ENCODE results near the gene UNC13D. TPM values are rescaled to one million over a fixed set of nuclear protein-coding genes. Genes with fewer than 3 reads are reported as not detected.

The UNC13D gene
- total RNA-seq, 3 donors from 2014 or later = 18.4 to 40.2 (median 23.0) TPM

DNA sequence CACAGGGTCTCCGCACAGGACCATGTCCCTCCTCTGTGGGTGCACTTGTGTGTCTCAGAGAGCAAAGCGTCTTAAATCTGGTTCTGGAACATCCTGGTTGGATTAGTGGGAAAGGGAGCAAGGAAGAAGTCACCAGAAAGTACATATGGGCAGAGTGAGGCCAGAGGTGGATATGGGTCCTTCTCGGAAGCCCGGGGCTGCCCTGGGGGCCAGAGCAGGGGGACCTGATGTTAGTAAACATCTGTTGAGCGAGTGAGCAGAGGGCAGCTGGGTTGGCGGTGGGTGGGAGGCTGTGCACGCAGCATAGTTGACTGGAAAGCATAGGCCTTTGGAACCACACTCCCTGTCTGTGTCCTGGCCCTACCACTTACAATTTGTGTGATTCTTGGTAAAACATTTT is 22.7 kb downstream of the UNC13D start:
- ATAC-seq (no peak), DNase-seq (no peak)
- TF ChIP-seq, protein P1, sequence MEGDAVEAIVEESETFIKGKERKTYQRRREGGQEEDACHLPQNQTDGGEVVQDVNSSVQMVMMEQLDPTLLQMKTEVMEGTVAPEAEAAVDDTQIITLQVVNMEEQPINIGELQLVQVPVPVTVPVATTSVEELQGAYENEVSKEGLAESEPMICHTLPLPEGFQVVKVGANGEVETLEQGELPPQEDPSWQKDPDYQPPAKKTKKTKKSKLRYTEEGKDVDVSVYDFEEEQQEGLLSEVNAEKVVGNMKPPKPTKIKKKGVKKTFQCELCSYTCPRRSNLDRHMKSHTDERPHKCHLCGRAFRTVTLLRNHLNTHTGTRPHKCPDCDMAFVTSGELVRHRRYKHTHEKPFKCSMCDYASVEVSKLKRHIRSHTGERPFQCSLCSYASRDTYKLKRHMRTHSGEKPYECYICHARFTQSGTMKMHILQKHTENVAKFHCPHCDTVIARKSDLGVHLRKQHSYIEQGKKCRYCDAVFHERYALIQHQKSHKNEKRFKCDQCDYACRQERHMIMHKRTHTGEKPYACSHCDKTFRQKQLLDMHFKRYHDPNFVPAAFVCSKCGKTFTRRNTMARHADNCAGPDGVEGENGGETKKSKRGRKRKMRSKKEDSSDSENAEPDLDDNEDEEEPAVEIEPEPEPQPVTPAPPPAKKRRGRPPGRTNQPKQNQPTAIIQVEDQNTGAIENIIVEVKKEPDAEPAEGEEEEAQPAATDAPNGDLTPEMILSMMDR (IDR thresholded peaks at IDR 0.05) = no peak
- Histone ChIP-seq H3K9me3 (no peaks in the 10 kb centered on the region), H3K4me1 (ENCODE audit: low read depth) (no peaks in the 10 kb centered on the region), H3K36me3 (ENCODE audit: low read depth) (no peaks in the 10 kb centered on the region), H3K4me3 (no peak overlapping the region)
- intact Hi-C loops (cut with DNase I, micrococcal nuclease) = no loop called here

DNA sequence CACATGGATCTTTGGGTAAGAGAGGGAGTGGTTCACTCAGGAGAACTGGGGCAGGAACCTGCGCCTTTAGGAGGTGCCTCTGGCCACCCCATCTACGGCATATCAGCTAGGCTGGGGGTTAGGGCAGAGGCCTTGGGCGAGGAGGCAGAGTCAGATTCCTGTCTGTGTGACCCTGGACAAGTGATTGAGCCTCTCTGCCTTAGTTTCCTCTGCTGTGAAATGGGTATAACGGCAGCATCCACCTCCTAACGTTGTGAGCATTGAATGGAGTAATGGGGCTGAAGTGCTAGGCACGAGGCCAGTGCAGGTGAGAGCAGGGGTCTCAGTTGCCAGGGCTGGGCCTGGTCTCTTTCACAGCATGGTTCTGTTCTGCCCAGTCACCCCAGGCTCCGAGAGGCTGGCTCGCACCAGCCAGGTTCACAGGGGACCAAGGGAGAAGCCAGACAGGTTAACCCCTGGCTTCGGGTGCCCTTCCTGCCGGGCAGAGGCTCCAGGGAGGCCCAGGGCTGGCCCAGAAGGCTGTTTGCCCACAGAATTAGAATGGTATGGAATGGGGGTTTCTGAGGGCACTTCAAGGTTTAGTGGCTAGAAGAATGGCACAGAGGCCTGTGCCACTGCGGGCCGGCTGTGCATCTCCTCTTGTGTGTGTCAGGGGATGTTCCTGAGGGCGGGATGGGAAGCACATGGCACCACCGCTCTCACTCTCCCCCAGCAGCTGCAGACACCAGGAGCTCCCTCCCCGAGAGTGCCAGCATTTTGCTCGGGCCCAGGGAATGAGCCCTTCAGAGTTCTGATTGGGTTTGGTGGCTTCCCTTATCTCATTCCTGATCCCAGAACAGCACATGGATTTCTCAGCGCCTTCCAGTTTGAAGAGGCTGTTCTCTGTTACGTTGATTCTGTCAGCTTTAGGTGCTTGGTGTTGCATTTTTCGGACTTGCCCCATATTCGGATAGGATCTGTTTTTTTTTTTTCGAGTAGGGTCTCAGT is 23.8 kb downstream of the UNC13D start:
- intact Hi-C loops (cut with DNase I, micrococcal nuclease) = no loop called here
- H3K9me3 ChIP-seq = no peaks in the 10 kb centered on the region
- no peaks in the 10 kb centered on the region for H3K4me1 ChIP-seq (ENCODE audit: low read depth)
- TF ChIP-seq, protein P1 (IDR thresholded peaks at IDR 0.05) = no peak
- ATAC-seq (no peak), DNase-seq (no peak)
- no peaks in the 10 kb centered on the region for H3K36me3 ChIP-seq (ENCODE audit: low read depth)
- no peak overlapping the region for H3K4me3 ChIP-seq

GRCh38 chr17:75819678-75820077 is 24.5 kb downstream of the UNC13D start:
- intact Hi-C loops (cut with DNase I, micrococcal nuclease) = no loop called here
- Histone ChIP-seq H3K9me3 (no peaks in the 10 kb centered on the region), H3K4me3 (no peak overlapping the region), H3K4me1 (ENCODE audit: low read depth) (no peaks in the 10 kb centered on the region), H3K36me3 (ENCODE audit: low read depth) (no peaks in the 10 kb centered on the region)
- peak; percentile 3 for ATAC-seq
- TF ChIP-seq, protein P1 (IDR thresholded peaks at IDR 0.05) = no peak
- DNase-seq = peak in 1 of 3 donors; percentile 42

GRCh38 chr17:75819116-75819515 is 25.1 kb downstream of the UNC13D start:
- Histone ChIP-seq H3K4me1 (ENCODE audit: low read depth) (no peaks in the 10 kb centered on the region), H3K9me3 (no peaks in the 10 kb centered on the region), H3K36me3 (ENCODE audit: low read depth) (no peaks in the 10 kb centered on the region), H3K4me3 (no peak overlapping the region)
- TF ChIP-seq, protein P1 (IDR thresholded peaks at IDR 0.05) = no peak
- ATAC-seq (no peak), DNase-seq (peak in 1 of 3 donors; percentile 25)
- intact Hi-C loops (cut with DNase I, micrococcal nuclease) = no loop called here

DNA sequence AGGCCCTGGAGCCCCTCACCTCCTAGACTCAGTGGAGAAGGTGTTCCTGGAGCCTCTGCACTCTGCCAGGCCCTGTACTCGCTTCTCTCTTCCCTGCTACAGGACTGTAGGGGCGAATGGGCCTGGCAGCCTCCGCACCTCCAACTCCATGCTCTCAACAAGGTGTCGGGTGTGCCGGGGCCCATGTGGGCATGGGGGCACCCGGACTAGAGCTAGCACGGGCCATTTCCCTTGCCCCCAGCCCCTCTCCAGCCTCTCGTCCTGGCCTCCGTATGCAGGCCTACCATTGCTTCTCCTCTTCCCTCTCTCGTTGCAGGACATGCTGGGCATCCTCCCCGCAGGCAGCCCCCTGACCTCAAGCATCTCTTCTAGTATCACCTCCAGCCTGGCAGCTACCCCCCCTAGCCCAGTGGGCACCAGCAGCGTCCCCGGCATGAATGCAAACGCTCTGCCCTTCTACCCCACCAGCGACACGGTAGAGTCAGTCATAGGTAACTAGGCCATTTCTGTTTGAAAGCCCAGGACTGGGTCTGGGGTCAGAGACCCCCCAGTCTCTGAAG is 25.8 kb downstream of the UNC13D start:
- no peak overlapping the region for H3K4me3 ChIP-seq
- ATAC-seq (no peak), DNase-seq (peak in 1 of 3 donors; percentile 37)
- no peaks in the 10 kb centered on the region for H3K4me1 ChIP-seq (ENCODE audit: low read depth)
- TF ChIP-seq, protein P1 (IDR thresholded peaks at IDR 0.05) = no peak
- intact Hi-C loops (cut with DNase I, micrococcal nuclease) = no loop called here
- H3K9me3 ChIP-seq = no peaks in the 10 kb centered on the region
- no peaks in the 10 kb centered on the region for H3K36me3 ChIP-seq (ENCODE audit: low read depth)

Data from mucosa of descending colon (tissue), 3 donors.